ENCODE measurements around the gene MINDY2. TPM values are rescaled to one million over a fixed set of nuclear protein-coding genes. Genes with fewer than 3 reads are reported as not detected.

MINDY2 gene, protein sequence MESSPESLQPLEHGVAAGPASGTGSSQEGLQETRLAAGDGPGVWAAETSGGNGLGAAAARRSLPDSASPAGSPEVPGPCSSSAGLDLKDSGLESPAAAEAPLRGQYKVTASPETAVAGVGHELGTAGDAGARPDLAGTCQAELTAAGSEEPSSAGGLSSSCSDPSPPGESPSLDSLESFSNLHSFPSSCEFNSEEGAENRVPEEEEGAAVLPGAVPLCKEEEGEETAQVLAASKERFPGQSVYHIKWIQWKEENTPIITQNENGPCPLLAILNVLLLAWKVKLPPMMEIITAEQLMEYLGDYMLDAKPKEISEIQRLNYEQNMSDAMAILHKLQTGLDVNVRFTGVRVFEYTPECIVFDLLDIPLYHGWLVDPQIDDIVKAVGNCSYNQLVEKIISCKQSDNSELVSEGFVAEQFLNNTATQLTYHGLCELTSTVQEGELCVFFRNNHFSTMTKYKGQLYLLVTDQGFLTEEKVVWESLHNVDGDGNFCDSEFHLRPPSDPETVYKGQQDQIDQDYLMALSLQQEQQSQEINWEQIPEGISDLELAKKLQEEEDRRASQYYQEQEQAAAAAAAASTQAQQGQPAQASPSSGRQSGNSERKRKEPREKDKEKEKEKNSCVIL
- total RNA-seq: 14.1 and 15.3 TPM in 2 replicates

DNA sequence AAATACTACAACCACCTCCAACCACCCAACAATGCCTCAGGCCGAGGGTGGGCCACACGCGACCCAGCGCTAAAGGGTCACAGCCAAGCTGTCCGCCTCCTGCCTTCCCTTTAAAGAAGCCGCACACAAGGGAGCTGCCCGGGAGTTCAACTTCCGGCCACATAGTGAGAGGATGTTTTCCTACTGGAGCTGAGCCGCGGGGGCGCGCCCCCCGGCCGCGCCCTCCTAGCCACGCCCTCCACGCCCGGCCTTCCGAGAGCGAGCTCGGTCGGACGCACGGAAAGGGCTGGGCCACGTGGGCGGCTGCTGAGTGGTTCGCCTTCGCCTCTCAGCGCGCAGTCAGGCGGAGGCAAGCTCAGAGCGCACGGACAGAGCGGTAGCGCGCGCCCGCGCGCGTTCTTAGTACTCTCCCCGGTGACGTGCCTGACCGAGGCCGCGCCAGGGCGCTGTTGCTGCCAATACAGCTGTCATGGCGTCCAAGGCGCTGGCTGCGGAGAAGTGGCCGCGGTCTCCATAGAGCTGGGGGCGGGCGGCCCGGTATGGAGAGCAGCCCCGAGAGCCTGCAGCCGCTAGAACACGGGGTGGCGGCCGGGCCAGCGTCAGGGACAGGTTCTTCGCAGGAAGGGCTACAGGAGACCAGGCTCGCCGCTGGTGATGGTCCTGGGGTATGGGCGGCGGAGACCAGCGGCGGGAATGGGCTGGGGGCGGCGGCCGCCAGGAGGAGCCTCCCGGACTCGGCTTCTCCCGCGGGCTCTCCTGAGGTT lies at the start of gene MINDY2:
TSS of gene MINDY2 (plus strand) at position 446 of the 764 bp plus-strand sequence. CDS start at position 540, 94 bp downstream.

DNA sequence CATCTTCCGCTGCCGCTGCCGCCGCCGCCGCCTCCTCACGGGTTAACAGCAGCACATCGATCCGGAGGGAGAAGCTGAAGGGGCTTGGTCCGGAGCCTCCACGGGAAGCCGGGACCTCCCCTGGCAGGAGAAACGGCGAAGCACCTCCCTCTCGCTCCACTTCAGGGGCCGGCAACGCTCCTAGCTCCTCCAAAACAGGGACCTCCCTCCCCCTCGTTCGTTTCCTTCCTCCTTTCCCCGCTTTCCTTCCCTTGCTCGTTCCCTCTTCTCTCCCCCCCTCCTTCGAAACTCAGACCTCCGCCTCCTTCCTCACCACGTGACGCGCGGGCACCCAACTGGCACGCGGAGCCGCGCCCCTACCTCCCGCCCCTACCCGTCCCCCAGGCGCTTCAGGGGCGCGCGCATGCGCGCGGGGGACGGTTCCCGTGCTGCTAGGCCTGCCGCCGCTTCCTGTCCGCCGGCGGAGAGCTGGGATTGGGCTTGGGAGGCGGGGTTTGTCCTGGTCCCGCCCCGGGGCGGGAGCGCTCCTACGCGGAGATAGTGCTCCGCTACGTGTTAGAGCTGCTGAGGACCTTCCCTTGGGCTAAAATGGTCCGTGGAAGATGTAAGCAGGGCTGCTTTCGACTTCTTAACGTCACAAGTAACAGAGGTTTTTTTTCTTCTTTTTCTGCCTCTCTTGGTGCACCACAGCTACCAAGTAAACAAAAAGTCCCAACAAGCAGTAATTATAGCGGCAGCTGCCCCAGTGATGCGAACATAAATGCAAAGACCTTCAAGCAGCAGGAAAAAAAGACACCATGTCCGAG lies 21.4 kb upstream of the MINDY2 start, which contains the start of gene ADAM10:
TSS of gene ADAM10 (minus strand) at position 176 of the 806 bp plus-strand sequence. CDS start at position 3, 173 bp downstream.

Other genes starting within 250 kb of the MINDY2 start
- gene ADAM10, start 21.6 kb upstream of the MINDY2 start, total RNA-seq: 145 and 175 TPM in 2 replicates
- 63.3 and 64.2 TPM in 2 replicates for gene SLTM, start 162.4 kb downstream of the MINDY2 start, total RNA-seq
- 10.5 and 12.1 TPM in 2 replicates for gene RNF111, start 216.4 kb downstream of the MINDY2 start, total RNA-seq

Measured in smooth muscle cell of bladder (primary cell).